DOHH2 (cell line): ENCODE measurements around the gene MRPL44.

Experiments
- EZH2phosphoT487 ChIP-seq: fragments of 200-600 bp; sonication (generic); IDR thresholded peaks from 2 replicates; pipeline ENCODE4 v1.6.1; 2017; ENCODE audit warnings: borderline replicate concordance, mild to moderate bottlenecking, antibody characterized with exemption, low read length, moderate library complexity, mixed read lengths
- TF ChIP-seq, protein P1 (sequence below): fragments of 200-600 bp; sonication (generic); IDR thresholded peaks from one replicate; pipeline ENCODE4 v1.5.1; 2014; ENCODE audit warnings: antibody characterized with exemption, mild to moderate bottlenecking, low read depth, low read length; ENCODE audit not compliant: poor library complexity, severe bottlenecking

DNA sequence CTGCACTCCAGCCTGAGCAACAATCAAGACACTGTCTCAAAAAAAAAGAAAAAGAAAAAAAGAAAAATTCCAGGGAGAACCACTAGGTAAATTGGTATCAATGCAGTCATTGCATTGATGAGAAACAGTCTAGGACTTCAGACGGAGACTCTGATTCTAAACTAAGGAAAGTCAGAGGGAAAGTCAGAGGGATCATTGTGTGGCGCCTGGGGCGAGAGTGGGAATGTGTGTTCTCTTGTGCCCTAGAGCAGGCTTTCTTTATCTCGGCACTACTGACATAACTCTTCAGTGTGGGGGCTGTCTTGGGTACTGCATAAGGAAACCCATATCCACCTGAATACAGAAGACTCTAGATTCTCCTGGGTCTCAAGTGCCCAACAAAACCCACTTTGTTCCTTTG lies 57.1 kb downstream of the MRPL44 start:
- TF ChIP-seq, protein P1, sequence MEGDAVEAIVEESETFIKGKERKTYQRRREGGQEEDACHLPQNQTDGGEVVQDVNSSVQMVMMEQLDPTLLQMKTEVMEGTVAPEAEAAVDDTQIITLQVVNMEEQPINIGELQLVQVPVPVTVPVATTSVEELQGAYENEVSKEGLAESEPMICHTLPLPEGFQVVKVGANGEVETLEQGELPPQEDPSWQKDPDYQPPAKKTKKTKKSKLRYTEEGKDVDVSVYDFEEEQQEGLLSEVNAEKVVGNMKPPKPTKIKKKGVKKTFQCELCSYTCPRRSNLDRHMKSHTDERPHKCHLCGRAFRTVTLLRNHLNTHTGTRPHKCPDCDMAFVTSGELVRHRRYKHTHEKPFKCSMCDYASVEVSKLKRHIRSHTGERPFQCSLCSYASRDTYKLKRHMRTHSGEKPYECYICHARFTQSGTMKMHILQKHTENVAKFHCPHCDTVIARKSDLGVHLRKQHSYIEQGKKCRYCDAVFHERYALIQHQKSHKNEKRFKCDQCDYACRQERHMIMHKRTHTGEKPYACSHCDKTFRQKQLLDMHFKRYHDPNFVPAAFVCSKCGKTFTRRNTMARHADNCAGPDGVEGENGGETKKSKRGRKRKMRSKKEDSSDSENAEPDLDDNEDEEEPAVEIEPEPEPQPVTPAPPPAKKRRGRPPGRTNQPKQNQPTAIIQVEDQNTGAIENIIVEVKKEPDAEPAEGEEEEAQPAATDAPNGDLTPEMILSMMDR = no peak
- TF ChIP-seq EZH2phosphoT487 = no peak
